Measurements from ENCODE around the gene CADM2.

CADM2 gene

GRCh38 chr3:85051786-85052185 is 93.0 kb downstream of the CADM2 start:
- no peak for TF ChIP-seq CTCF (IDR thresholded peaks at IDR 0.05)
- H3K27ac ChIP-seq = no peak overlapping the region
- no peaks in the 10 kb centered on the region for H3K36me3 ChIP-seq
- no peaks in the 10 kb centered on the region for H3K4me1 ChIP-seq (ENCODE audit: control insufficient read depth in 1 of 2, insufficient read depth in 1 of 2, low read depth in 1 of 2, low read length in 1 of 2)
- H3K27me3 ChIP-seq = no peaks in the 10 kb centered on the region
- H3K9me3 ChIP-seq = no peaks in the 10 kb centered on the region
- no peak overlapping the region for H3K4me3 ChIP-seq (ENCODE audit: low read depth in 1 of 2, low read length in 1 of 2)

DNA sequence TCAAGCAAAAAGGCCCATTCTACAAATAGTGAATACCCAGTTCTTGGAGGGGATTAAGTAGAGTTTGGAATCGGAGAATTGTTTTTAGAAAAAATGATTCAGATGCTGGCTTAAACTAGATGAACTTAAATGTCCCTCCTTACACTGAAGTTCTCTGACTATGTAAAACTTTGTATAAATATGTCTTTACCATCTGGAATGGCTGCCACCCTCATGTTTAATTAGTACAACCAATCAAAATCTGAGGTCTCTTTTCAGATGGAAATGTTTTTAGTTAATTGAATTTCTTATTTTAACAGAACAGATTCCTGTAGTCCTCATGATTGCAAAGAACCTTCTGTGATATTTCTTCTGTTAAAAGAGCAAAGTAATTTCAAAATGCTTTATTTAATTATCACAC is 94.8 kb downstream of the CADM2 start:
- TF ChIP-seq CTCF (IDR thresholded peaks at IDR 0.05) = no peak
- Histone ChIP-seq H3K27me3 (no peaks in the 10 kb centered on the region), H3K9me3 (no peaks in the 10 kb centered on the region), H3K27ac (no peak overlapping the region), H3K4me3 (ENCODE audit: low read depth in 1 of 2, low read length in 1 of 2) (no peak overlapping the region), H3K36me3 (no peaks in the 10 kb centered on the region), H3K4me1 (ENCODE audit: control insufficient read depth in 1 of 2, insufficient read depth in 1 of 2, low read depth in 1 of 2, low read length in 1 of 2) (no peaks in the 10 kb centered on the region)

DNA sequence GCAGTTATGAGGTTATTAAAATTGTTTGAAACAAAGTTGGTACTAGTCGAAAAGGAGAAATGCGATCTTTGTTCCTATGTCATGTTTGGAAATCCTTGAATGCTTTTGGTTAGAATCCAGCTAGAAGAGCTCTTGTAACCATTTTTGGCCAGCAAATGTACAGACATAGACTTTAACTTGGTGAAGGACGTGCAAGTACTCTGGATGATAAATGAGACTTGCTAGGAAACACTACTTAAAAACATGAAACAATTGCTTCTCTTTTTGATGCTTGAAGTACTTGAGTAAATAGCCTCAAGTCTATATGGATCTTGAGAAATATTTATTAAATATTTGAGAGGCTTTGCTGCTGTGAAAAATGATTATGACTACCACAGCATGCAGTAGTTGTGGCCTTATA is 95.8 kb downstream of the CADM2 start:
- Histone ChIP-seq H3K27ac (no peak overlapping the region), H3K27me3 (no peaks in the 10 kb centered on the region), H3K36me3 (no peaks in the 10 kb centered on the region), H3K4me3 (ENCODE audit: low read depth in 1 of 2, low read length in 1 of 2) (no peak overlapping the region), H3K9me3 (no peaks in the 10 kb centered on the region), H3K4me1 (ENCODE audit: control insufficient read depth in 1 of 2, insufficient read depth in 1 of 2, low read depth in 1 of 2, low read length in 1 of 2) (no peaks in the 10 kb centered on the region)
- no peak for TF ChIP-seq CTCF (IDR thresholded peaks at IDR 0.05)

GRCh38 chr3:85068911-85069310 is 110.1 kb downstream of the CADM2 start:
- H3K9me3 ChIP-seq = no peaks in the 10 kb centered on the region
- no peak for TF ChIP-seq CTCF (IDR thresholded peaks at IDR 0.05)
- H3K27ac ChIP-seq = no peak overlapping the region
- H3K4me1 ChIP-seq (ENCODE audit: control insufficient read depth in 1 of 2, insufficient read depth in 1 of 2, low read depth in 1 of 2, low read length in 1 of 2) = no peaks in the 10 kb centered on the region
- H3K4me3 ChIP-seq (ENCODE audit: low read depth in 1 of 2, low read length in 1 of 2) = no peak overlapping the region
- H3K27me3 ChIP-seq = no peaks in the 10 kb centered on the region
- H3K36me3 ChIP-seq = no peaks in the 10 kb centered on the region

DNA sequence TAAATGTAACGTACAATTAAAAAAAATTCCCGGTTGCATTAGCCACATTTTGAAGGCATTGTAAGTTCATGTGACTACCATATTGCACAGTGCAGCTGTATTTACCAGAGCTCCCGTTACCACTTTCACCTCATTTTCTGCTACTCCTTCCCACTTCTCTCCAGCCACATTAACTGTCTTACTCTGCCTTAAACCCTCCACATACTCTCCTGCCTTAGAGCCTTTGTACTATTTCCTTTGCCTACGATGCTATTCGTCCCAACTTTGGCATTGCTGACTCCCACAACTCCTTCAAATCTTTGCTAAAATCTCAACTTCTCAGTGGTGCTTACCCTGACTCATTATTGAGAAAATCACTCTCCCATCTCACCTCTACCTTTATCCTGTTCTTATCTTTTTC is 115.2 kb downstream of the CADM2 start:
- Histone ChIP-seq H3K4me1 (ENCODE audit: control insufficient read depth in 1 of 2, insufficient read depth in 1 of 2, low read depth in 1 of 2, low read length in 1 of 2) (no peaks in the 10 kb centered on the region), H3K9me3 (no peaks in the 10 kb centered on the region), H3K4me3 (ENCODE audit: low read depth in 1 of 2, low read length in 1 of 2) (no peak overlapping the region), H3K27me3 (no peaks in the 10 kb centered on the region), H3K27ac (no peak overlapping the region), H3K36me3 (no peaks in the 10 kb centered on the region)
- no peak for TF ChIP-seq CTCF (IDR thresholded peaks at IDR 0.05)

- TF ChIP-seq CTCF (IDR thresholded peaks at IDR 0.05) = no peak
- H3K9me3 ChIP-seq = no peaks in the 10 kb centered on the region
- no peaks in the 10 kb centered on the region for H3K36me3 ChIP-seq
- no peaks in the 10 kb centered on the region for H3K4me1 ChIP-seq (ENCODE audit: control insufficient read depth in 1 of 2, insufficient read depth in 1 of 2, low read depth in 1 of 2, low read length in 1 of 2)
- H3K27ac ChIP-seq = no peak overlapping the region
- no peaks in the 10 kb centered on the region for H3K27me3 ChIP-seq
- H3K4me3 ChIP-seq (ENCODE audit: low read depth in 1 of 2, low read length in 1 of 2) = no peak overlapping the region
Observed at GRCh38 chr3:85075663-85076062, 116.9 kb downstream of the CADM2 start.

Data from neutrophil (primary cell).